Amniotic stem cell (primary cell): ENCODE measurements around the gene AKTIP.
A peak's percentile ranks its signal among the peaks of the same experiment; 100 is the strongest.

Source experiments
- DNase-seq: peaks from one replicate; lab custom pipeline; 2025; lab: John Stamatoyannopoulos, UW

Gene AKTIP

GRCh38 chr16:53476867-53477266 lies 26.1 kb downstream of the AKTIP start:
- DNase-seq: no peak

DNA sequence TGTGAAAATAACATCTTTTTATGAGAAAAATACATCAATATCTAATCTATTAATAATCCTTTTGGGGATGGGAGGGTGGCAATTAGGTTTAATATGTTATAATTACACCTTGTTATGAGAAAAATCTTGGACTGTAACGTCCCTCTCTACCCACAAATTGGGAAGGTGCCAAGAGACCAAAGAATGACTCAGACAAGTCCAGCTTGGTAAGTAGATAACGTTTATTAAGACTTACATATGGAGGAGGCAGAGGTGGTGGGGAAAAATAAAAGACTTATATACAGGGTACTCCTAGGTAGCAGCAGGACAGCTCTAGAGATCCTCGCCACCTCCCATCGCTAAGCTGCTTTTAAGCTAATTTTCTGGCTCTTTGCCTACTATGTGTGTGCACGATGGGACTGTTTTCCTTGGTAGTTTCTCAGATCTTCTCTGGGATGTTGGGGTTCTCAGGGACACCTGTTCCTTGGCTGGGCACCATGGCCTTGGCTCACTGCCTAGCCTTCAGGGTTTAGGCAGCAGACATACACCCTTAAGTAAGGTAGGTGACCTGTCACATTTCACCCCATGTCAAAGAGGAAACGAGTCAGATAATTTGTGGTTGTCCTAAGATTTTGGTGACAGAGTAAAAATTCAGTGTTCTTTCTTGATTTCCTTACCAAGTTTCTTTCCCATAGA lies 37.3 kb downstream of the AKTIP start:
- DNase-seq: peak; percentile 25

GRCh38 chr16:53458635-53459034 lies 44.4 kb downstream of the AKTIP start:
- DNase-seq: no peak

DNA sequence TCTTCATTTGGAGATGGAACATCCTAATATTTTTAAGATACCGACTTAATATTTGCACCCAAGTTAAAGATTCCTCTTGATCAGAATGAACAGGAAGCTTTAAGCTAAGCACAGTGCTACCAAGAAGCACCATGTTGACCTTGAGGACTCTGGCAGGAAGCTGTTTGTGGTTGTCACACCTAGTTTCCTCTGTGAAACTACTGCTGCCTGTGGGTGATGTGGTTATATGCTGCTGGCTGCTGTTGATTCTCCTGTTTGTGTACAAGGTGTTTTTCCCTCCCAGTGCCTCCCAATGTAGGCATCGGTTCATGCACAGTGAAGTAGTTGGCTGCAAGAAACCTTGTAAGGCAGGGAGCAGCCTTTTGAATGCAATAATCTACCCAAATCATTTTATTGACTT lies 45.3 kb downstream of the AKTIP start:
- DNase-seq: no peak

GRCh38 chr16:53456625-53457024 lies 46.4 kb downstream of the AKTIP start:
- DNase-seq: no peak

- no peak for DNase-seq
These were observed 49.1 kb downstream of the AKTIP start for GRCh38 chr16:53453928-53454327.

DNA sequence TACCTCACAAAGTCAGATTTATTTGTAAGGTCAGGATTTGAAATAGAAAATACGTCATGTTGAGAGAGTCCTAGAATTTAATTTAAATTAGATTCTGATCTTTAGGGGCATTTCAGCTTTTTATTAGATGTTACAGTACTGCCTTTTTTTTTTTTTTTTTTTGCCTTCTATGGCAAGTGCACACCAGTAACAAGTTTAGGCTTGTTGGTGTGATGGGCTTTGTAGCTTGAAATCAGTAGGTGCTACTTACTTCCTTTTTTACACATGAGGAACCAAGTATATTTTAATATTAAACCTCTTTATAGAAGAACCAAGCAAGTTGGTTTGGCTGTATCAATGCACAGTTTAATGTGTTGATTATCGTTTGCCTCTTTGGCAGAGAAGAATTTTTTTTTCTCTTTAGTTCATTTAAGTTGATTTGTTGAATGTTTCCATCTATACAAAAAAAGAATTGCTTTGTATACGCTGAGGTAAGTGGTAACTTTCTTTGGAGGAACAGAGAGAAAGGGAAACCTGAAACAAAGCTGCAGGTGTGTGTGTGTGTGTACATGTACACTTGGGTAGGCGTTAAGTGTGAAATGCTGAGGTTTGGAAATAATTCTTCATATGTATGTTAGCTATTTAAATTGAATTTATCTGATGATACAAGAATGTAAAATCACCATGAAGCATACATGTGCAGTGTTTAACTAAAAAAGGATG lies 53.0 kb downstream of the AKTIP start:
- no peak for DNase-seq

GRCh38 chr16:53446090-53446489 lies 56.9 kb downstream of the AKTIP start:
- no peak for DNase-seq

DNA sequence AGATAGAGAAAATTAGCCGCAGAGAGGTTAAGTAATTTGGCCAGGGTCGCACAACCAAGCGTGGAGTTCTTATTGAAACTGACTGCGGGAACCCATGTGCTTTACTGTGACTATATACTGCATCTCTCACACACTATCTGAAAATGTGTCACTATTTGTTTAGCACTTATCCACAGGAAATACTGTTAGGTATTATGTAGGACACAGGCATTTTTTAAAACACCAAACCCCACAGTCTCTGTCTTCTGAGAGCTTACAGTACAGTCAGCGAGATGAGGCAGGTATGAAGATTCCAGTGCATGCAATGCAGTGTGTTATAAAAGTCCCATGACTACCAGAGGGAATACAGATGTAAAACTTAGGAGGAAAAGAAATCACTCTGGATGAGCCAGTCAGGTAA lies 57.5 kb downstream of the AKTIP start:
- DNase-seq: no peak
